Cardiac atrium fibroblast (primary cell): Measurements from ENCODE around the gene PPARA. TPM values are rescaled to one million over a fixed set of nuclear protein-coding genes. Genes with fewer than 3 reads are reported as not detected.

Experiments
- total RNA-seq: library from RNA; depleted of rRNA; stranded (reverse); fragments of >200 nt; gene quantifications from 2 replicates; pipeline ENCODE4 v1.2.3, GENCODE V29; 2015

Gene PPARA
- total RNA-seq, result 9.9 and 14.7 TPM in 2 replicates

GRCh38 chr22:46150034-46150654, at the start of gene PPARA:
PPARA (plus strand) TSS chr22:46150526; CDS start chr22:46198384, 47,858 bp downstream.

GRCh38 chr22:46250035-46250782, 99.9 kb downstream of the PPARA start, which contains the start of gene CDPF1:
CDPF1 (minus strand) TSS chr22:46250293; CDS start chr22:46248284, 2,009 bp downstream.

GRCh38 chr22:46263216-46263590, 112.9 kb downstream of the PPARA start, which contains the start of gene PKDREJ:
PKDREJ (minus strand) TSS chr22:46263343; CDS start chr22:46263322, 21 bp downstream.

GRCh38 chr22:46267431-46268279, 117.3 kb downstream of the PPARA start, which contains the start of gene TTC38:
TTC38 (plus strand) TSS chr22:46268008; CDS start chr22:46268040, 32 bp downstream.

Other genes starting within 250 kb of the PPARA start
- gene WNT7B, start 173.4 kb upstream of the PPARA start, total RNA-seq, result not detected in 2 replicates
- gene CDPF1, start 99.8 kb downstream of the PPARA start, total RNA-seq, result 13.2 and 24.3 TPM in 2 replicates
- gene PKDREJ, start 112.8 kb downstream of the PPARA start, total RNA-seq, result not detected in 2 replicates
- 18.8 and 34.7 TPM in 2 replicates for gene TTC38, start 117.5 kb downstream of the PPARA start, total RNA-seq
- 3.6 and 5.8 TPM in 2 replicates for gene GTSE1, start 146.3 kb downstream of the PPARA start, total RNA-seq
- gene TRMU, start 185.2 kb downstream of the PPARA start, total RNA-seq, result 33.7 and 37.5 TPM in 2 replicates